CD14-positive monocyte (primary cell): ENCODE results near the gene PAPOLA. TPM values are rescaled to one million over a fixed set of nuclear protein-coding genes. Genes with fewer than 3 reads are reported as not detected.
A peak's percentile ranks its signal among the peaks of the same experiment; 100 is the strongest.

Source experiments
- DNase-seq, 3 donors: peaks; one replicate each; pipeline ENCODE4 v3.0.0-alpha.2; 2011 to 2022
- H2AFZ ChIP-seq: 2 replicates; pipeline ENCODE4 v1.6.0; 2012; ENCODE audit warnings: mild to moderate bottlenecking, low read depth, low read length, inconsistent platforms; ENCODE audit not compliant: insufficient read depth, poor library complexity, severe bottlenecking
- H3K27ac ChIP-seq, 2 donors: 1 replicate in 1 of 2; 2 replicates in 1 of 2; pipeline ENCODE4 v1.5.1; 2012 to 2013; ENCODE audit warnings: low read length in 2 of 2, control low read depth in 1 of 2, inconsistent platforms in 1 of 2, low read depth in 1 of 2, mild to moderate bottlenecking in 1 of 2
- H3K27me3 ChIP-seq, 2 donors: one replicate each; pipeline versions ENCODE4 v1.6.0 to v1.6.1; 2011 to 2013; ENCODE audit warnings: low read length in 2 of 2; ENCODE audit not compliant: control insufficient read depth in 2 of 2, insufficient read depth in 2 of 2
- H3K36me3 ChIP-seq, 2 donors: replicated peaks in 1 of 2; 1 replicate in 1 of 2; 2 replicates in 1 of 2; pipeline versions ENCODE4 v1.5.1 to v1.6.1; 2012 to 2013; ENCODE audit warnings: low read length in 2 of 2, control low read depth in 1 of 2, inconsistent platforms in 1 of 2, mild to moderate bottlenecking in 1 of 2; ENCODE audit not compliant: insufficient read depth in 2 of 2, control insufficient read depth in 1 of 2
- H3K4me1 ChIP-seq, 2 donors: 1 replicate in 1 of 2; 2 replicates in 1 of 2; pipeline versions ENCODE4 v1.5.1 to v1.6.1; 2012 to 2013; ENCODE audit warnings: low read length in 2 of 2, control low read depth in 1 of 2, inconsistent platforms in 1 of 2, mild to moderate bottlenecking in 1 of 2, moderate library complexity in 1 of 2; ENCODE audit not compliant: insufficient read depth in 2 of 2, control insufficient read depth in 1 of 2
- H3K4me2 ChIP-seq: replicated peaks from 2 replicates; pipeline ENCODE3; 2012; ENCODE audit warnings: low read length, moderate library complexity, mild to moderate bottlenecking; ENCODE audit not compliant: poor library complexity, severe bottlenecking; ENCODE audit errors: extremely low read depth
- H3K4me3 ChIP-seq, 3 experiments: fragments of 200-600 bp in 1 of 3; sonication (generic) in 1 of 3; replicated peaks in 1 of 3; 1 replicate in 2 of 3; 2 replicates in 1 of 3; pipeline ENCODE4 v1.5.1; 2011 to 2013; ENCODE audit warnings: low read length in 3 of 3, mild to moderate bottlenecking in 3 of 3, control low read depth in 2 of 3, low read depth in 2 of 3, inconsistent platforms in 1 of 3, moderate library complexity in 1 of 3
- H3K79me2 ChIP-seq: 2 replicates; pipeline ENCODE4 v1.6.0; 2012; ENCODE audit warnings: mild to moderate bottlenecking, control low read depth, inconsistent platforms, low read length, moderate library complexity; ENCODE audit not compliant: insufficient read depth
- H3K9ac ChIP-seq: 2 replicates; pipeline ENCODE4 v1.6.0; 2017; ENCODE audit warnings: low read length, mild to moderate bottlenecking; ENCODE audit not compliant: insufficient read depth, poor library complexity, severe bottlenecking
- H3K9me3 ChIP-seq, 2 donors: replicated peaks in 1 of 2; 1 replicate in 1 of 2; 2 replicates in 1 of 2; pipeline versions ENCODE4 v1.5.1 to v1.6.1; 2012 to 2013; ENCODE audit warnings: low read length in 2 of 2, control low read depth in 1 of 2; ENCODE audit not compliant: control insufficient read depth in 1 of 2, insufficient read depth in 1 of 2
- H4K20me1 ChIP-seq: 2 replicates; pipeline ENCODE4 v1.6.0; 2012; ENCODE audit warnings: mild to moderate bottlenecking, low read length, control low read depth, moderate library complexity; ENCODE audit not compliant: insufficient read depth
- H3K27ac Mint-ChIP-seq, 7 donors: one replicate each; pipeline ENCODE4 v1.8.0; 2020; ENCODE audit warnings: mild to moderate bottlenecking in 7 of 7, mixed read lengths in 7 of 7, moderate library complexity in 6 of 7, inconsistent platforms in 2 of 7
- H3K27me3 Mint-ChIP-seq, 3 donors: one replicate each; pipeline ENCODE4 v1.8.0; 2021 to 2022; ENCODE audit warnings: low read depth in 3 of 3, mild to moderate bottlenecking in 3 of 3, mixed read lengths in 3 of 3, moderate library complexity in 3 of 3, inconsistent platforms in 1 of 3
- H3K36me3 Mint-ChIP-seq, 2 donors: one replicate each; pipeline ENCODE4 v1.8.0; 2020; ENCODE audit warnings: mixed read lengths in 2 of 2, inconsistent platforms in 1 of 2, mild to moderate bottlenecking in 1 of 2
- H3K4me1 Mint-ChIP-seq: one replicate; pipeline ENCODE4 v1.8.0; 2020; ENCODE audit warnings: mild to moderate bottlenecking, mixed read lengths
- H3K4me3 Mint-ChIP-seq, 2 donors: one replicate each; pipeline ENCODE4 v1.8.0; 2020; ENCODE audit warnings: mild to moderate bottlenecking in 2 of 2, mixed read lengths in 2 of 2, moderate library complexity in 1 of 2
- H3K9me3 Mint-ChIP-seq, 7 donors: one replicate each; pipeline ENCODE4 v1.8.0; 2020 to 2022; ENCODE audit warnings: mixed read lengths in 7 of 7, mild to moderate bottlenecking in 6 of 7, moderate library complexity in 6 of 7, inconsistent platforms in 2 of 7
- WGBS: methylation state at CpG from one replicate; pipeline ENCODE4 v1.1.5; 2013; ENCODE audit warnings: missing lambda C conversion rate; ENCODE audit not compliant: insufficient coverage; 5-methylcytosine and 5-hydroxymethylcytosine counted together
- intact Hi-C, 2 donors: fragments of 100-400 bp; cut with micrococcal nuclease; formaldehyde crosslinking; loops; one replicate each; pipeline versions ENCODE4 v1.15.0 to v1.15.1; 2023
- polyA plus RNA-seq, 3 donors: library from polyadenylated mRNA; depleted of rRNA in 1 of 3; unstranded in 2 of 3; stranded (reverse) in 1 of 3; fragments of 300-500 nt in 2 of 3; fragments of >200 nt in 1 of 3; fragmentation: Illumina TruSeq in 2 of 3; gene quantifications; 1 replicate in 2 of 3; 2 replicates in 1 of 3; pipeline ENCODE4 v1.2.3, GENCODE V29; 2012 to 2021
- TF ChIP-seq, protein P1 (sequence below): fragments of 200-600 bp; IDR thresholded peaks from one replicate; pipeline ENCODE4 v1.8.0; 2022; ENCODE audit warnings: antibody characterized with exemption, mild to moderate bottlenecking

PAPOLA gene
- polyA plus RNA-seq, 3 donors = 57.9 to 87.5 (median 80.3) TPM

DNA sequence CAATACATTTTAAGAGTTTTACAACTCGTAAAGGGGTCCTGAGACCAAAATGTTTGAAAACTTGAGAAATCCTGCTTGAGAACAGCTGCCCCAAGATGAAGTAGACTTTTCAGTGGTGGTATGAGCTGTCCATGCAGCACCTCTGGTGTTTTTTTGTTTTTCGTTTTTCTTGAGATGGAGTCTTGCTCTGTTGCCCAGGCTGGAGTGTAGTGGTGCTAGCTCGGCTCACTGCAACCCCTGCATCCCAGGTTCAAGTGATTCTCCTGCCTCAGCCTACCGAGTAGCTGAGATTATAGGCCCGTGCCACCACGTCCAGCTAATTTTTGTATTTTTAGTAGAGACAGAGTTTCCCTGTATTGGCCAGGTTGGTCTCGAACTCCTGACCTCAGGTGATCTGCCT, 5.5 kb downstream of the PAPOLA start:
- intact Hi-C loops = loop anchor here (10.0 kb wide), 2 partner anchors 143 to 287 kb away; partner anchors contain the start of genes ATG2B (in 1 of the 2), GSKIP (in 1 of the 2) and VRK1 (in 1 of the 2)
- no peak overlapping the region for H3K9ac ChIP-seq
- Mint-ChIP-seq H3K36me3 (peaks cover 6 to 10% of the 10 kb centered on the region in 2 donors), H3K9me3 (no peaks in the 10 kb centered on the region), H3K27ac (peak overlapping the region in 2 of 7 donors; percentile 48 to 66), H3K4me1 (peaks cover 54% of the 10 kb centered on the region), H3K4me3 (no peak overlapping the region), H3K27me3 (peaks cover 0 to 2% (median 0%) of the 10 kb centered on the region in 3 donors)
- H4K20me1 ChIP-seq = peaks cover 100% of the 10 kb centered on the region
- H2AFZ ChIP-seq = no peak overlapping the region
- H3K36me3 ChIP-seq = peaks cover 0 to 5% of the 10 kb centered on the region in 2 donors
- no peak for DNase-seq
- H3K9me3 ChIP-seq = no peaks in the 10 kb centered on the region
- H3K27ac ChIP-seq = peak overlapping the region in 1 of 2 donors; percentile 46
- WGBS = 98% methylated on average over 7 of the region's 7 CpGs
- no peak overlapping the region for H3K4me3 ChIP-seq
- peaks cover 100% of the 10 kb centered on the region for H3K79me2 ChIP-seq
- H3K27me3 ChIP-seq = no peaks in the 10 kb centered on the region
- peaks cover 21 to 40% of the 10 kb centered on the region in 2 donors for H3K4me1 ChIP-seq
- H3K4me2 ChIP-seq = no peak overlapping the region
- TF ChIP-seq, protein P1, sequence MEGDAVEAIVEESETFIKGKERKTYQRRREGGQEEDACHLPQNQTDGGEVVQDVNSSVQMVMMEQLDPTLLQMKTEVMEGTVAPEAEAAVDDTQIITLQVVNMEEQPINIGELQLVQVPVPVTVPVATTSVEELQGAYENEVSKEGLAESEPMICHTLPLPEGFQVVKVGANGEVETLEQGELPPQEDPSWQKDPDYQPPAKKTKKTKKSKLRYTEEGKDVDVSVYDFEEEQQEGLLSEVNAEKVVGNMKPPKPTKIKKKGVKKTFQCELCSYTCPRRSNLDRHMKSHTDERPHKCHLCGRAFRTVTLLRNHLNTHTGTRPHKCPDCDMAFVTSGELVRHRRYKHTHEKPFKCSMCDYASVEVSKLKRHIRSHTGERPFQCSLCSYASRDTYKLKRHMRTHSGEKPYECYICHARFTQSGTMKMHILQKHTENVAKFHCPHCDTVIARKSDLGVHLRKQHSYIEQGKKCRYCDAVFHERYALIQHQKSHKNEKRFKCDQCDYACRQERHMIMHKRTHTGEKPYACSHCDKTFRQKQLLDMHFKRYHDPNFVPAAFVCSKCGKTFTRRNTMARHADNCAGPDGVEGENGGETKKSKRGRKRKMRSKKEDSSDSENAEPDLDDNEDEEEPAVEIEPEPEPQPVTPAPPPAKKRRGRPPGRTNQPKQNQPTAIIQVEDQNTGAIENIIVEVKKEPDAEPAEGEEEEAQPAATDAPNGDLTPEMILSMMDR = no peak

DNA sequence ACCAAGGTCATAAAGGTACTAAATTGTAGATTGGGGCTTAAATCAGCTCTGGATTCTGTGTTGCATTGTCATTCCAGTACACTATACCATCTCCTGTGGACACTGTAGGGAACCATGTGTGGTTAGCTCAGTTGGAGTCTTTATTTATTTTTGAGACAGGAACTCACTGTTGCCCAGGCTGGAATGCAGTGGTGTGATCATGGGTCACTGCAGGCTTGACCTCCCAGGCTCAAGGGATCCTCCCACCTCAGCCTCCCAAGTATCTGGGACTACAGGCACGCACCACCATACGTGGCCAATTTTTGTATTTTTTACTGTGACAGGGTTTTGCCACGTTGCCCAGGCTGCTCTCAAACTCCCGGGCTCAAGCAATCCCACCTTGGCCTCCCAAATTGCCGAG, 6.7 kb downstream of the PAPOLA start:
- no peak overlapping the region for H3K9ac ChIP-seq
- no peak overlapping the region for H3K4me3 Mint-ChIP-seq
- peaks cover 100% of the 10 kb centered on the region for H4K20me1 ChIP-seq
- H3K4me1 Mint-ChIP-seq = peaks cover 51% of the 10 kb centered on the region
- H3K27ac ChIP-seq = peak overlapping the region in 1 of 2 donors; percentile 46
- DNase-seq = no peak
- peaks cover 0 to 5% of the 10 kb centered on the region in 2 donors for H3K36me3 ChIP-seq
- no peaks in the 10 kb centered on the region for H3K9me3 ChIP-seq
- no peak overlapping the region for H2AFZ ChIP-seq
- no peaks in the 10 kb centered on the region for H3K27me3 ChIP-seq
- H3K4me3 ChIP-seq = no peak overlapping the region
- H3K9me3 Mint-ChIP-seq = no peaks in the 10 kb centered on the region
- 91% methylated on average over 4 of the region's 5 CpGs for WGBS
- H3K27ac Mint-ChIP-seq = peak overlapping the region in 4 of 7 donors; percentile 12 to 51 (median 34)
- peaks cover 0 to 2% (median 0%) of the 10 kb centered on the region in 3 donors for H3K27me3 Mint-ChIP-seq
- intact Hi-C loops = loop anchor here (10.0 kb wide), 2 partner anchors 144 to 286 kb away; partner anchors contain the start of genes ATG2B (in 1 of the 2), GSKIP (in 1 of the 2) and VRK1 (in 1 of the 2)
- TF ChIP-seq, protein P1 = no peak
- peaks cover 11 to 30% of the 10 kb centered on the region in 2 donors for H3K4me1 ChIP-seq
- peaks cover 100% of the 10 kb centered on the region for H3K79me2 ChIP-seq
- peaks cover 6 to 10% of the 10 kb centered on the region in 2 donors for H3K36me3 Mint-ChIP-seq
- no peak overlapping the region for H3K4me2 ChIP-seq
